ENCODE measurements around the gene CAND1.

DNA sequence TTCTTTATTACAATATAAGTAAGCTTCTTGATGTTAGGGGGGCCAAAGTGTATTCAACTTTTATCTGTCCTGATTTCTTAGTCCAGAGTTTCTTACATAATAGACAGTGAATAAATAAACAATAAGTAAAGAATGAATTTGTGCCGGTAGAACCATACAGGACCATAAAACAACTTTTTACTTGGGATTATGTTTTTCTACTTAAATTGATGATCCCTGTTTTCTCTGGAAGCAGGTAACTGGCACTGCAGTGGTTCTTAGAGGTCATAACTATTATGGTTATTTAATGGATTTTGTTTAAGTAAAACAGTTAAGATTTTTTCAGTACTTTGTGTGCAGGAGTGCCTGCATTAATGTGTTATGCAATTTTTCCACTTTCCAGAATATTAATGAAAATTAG, 10.5 kb downstream of the CAND1 start:
- TF ChIP-seq, protein P1, sequence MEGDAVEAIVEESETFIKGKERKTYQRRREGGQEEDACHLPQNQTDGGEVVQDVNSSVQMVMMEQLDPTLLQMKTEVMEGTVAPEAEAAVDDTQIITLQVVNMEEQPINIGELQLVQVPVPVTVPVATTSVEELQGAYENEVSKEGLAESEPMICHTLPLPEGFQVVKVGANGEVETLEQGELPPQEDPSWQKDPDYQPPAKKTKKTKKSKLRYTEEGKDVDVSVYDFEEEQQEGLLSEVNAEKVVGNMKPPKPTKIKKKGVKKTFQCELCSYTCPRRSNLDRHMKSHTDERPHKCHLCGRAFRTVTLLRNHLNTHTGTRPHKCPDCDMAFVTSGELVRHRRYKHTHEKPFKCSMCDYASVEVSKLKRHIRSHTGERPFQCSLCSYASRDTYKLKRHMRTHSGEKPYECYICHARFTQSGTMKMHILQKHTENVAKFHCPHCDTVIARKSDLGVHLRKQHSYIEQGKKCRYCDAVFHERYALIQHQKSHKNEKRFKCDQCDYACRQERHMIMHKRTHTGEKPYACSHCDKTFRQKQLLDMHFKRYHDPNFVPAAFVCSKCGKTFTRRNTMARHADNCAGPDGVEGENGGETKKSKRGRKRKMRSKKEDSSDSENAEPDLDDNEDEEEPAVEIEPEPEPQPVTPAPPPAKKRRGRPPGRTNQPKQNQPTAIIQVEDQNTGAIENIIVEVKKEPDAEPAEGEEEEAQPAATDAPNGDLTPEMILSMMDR (IDR thresholded peaks at IDR 0.05) = no peak
- TF ChIP-seq POLR2A (IDR thresholded peaks at IDR 0.05) = no peak

Data from thyroid gland (tissue), 4 donors.